GM19023 (cell line): ENCODE measurements around the gene CEP290.

Experiments used
- ATAC-seq: cut with Tn5 transposase; IDR thresholded peaks from one replicate; pipeline ENCODE4 v1.9.1; 2021; ENCODE audit warnings: mild to moderate bottlenecking, moderate library complexity; ENCODE audit not compliant: unreplicated experiment

CEP290 gene, protein sequence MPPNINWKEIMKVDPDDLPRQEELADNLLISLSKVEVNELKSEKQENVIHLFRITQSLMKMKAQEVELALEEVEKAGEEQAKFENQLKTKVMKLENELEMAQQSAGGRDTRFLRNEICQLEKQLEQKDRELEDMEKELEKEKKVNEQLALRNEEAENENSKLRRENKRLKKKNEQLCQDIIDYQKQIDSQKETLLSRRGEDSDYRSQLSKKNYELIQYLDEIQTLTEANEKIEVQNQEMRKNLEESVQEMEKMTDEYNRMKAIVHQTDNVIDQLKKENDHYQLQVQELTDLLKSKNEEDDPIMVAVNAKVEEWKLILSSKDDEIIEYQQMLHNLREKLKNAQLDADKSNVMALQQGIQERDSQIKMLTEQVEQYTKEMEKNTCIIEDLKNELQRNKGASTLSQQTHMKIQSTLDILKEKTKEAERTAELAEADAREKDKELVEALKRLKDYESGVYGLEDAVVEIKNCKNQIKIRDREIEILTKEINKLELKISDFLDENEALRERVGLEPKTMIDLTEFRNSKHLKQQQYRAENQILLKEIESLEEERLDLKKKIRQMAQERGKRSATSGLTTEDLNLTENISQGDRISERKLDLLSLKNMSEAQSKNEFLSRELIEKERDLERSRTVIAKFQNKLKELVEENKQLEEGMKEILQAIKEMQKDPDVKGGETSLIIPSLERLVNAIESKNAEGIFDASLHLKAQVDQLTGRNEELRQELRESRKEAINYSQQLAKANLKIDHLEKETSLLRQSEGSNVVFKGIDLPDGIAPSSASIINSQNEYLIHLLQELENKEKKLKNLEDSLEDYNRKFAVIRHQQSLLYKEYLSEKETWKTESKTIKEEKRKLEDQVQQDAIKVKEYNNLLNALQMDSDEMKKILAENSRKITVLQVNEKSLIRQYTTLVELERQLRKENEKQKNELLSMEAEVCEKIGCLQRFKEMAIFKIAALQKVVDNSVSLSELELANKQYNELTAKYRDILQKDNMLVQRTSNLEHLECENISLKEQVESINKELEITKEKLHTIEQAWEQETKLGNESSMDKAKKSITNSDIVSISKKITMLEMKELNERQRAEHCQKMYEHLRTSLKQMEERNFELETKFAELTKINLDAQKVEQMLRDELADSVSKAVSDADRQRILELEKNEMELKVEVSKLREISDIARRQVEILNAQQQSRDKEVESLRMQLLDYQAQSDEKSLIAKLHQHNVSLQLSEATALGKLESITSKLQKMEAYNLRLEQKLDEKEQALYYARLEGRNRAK (N-terminal part only)

DNA sequence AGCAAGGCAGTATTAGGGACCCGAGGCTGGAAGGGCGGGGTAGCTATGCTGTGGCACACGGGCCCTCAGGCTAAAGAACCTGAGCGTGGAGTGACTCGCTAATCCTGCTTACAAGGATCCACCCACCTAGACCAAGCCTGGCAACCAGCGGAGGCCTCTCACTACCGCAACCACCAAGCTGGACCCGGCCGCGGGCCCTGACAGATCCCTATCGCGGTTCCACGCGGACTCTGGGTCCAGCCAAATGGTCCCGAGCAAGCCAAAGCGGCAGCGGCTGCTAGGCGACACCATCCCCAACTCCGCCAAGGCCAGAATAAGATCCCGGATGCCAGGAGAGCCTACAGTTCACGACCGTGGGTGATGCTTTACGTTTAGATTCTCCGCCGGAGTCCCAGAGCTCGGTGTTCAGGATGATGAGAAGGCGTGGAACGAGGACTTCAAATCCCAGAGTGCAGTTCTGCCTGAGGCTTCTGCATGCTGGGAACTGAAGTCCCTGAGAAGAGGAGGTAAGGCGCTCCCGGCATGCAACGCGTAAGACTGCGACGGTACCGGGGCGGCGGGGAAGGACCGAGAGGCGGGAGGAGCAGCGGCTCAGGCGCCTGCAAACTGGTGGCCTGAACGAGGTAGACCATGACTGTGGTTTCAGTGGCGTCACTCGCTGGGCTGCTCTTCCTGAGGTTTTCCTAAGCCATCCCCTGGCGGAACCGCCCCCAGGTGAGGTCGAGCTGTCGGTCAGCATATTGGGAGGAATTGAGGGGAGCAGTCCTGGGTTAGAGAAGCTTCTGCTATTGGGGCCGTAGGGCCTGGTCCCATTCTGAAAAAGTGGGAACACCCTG is at the start of gene CEP290, which contains the start of gene TMTC3:
Gene CEP290 (minus strand): TSS at position 315 of the 836 bp plus-strand sequence. CDS start 781 bp downstream, outside the sequence.
Gene TMTC3 (plus strand): TSS at position 534 of the 836 bp plus-strand sequence. CDS start 6,009 bp downstream, outside the sequence.
- ATAC-seq, result peak; percentile 93

DNA sequence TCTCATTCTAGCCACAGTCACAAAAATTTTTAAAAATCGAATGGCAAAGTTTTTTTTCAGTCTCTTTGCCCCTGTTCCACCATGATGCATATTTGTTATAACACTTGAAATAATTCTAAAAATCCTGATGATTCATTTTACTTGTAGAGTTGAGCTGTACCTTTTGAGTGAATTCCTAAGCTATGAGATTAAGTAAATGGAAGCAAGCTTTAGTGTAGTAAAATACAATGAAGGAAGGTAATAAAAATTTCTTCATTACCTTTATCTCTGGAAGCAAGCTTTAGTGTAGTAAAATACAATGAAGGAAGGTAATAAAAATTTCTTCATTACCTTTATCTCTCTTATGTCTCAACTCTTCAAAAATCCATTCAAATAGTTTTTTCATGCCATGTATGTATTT is 46.3 kb upstream of the CEP290 start:
- ATAC-seq, result no peak

DNA sequence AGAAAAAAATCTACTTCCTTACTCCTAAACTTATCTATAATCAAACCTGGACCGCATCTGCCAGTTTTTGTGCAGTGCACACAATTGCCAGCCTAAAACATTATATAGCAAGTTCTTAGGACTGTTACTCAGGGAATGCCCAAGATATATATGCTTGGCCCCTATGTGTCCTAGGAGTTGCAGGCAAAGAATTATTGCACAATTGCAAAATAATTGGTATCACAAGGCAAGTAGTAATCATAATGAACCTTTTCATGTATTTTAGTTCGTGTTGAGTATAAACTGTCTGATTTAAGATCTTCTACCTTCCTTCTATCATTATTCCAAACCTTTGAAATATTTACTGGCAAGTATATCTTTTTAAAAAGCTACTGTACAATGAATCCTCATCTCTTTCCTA is 45.7 kb upstream of the CEP290 start:
- no peak for ATAC-seq

DNA sequence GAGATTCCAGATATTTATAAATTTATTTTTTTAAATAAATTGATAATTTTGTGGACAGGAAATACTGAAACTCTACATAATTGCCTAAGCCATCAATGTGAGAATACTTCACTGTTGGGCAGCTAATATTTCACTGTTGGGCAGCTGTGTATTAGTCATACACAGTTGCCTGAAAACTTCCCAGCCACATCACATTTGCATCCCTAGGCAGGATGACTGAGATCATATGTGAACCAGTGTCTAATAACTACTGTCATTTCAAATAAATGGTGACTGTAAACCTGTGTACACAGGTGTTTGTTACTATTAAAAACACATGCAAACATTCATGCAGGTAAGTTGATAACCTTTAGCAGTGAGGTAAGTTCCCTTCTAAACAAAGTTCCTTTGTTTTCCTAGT is 44.1 kb upstream of the CEP290 start:
- peak; percentile 80 for ATAC-seq

DNA sequence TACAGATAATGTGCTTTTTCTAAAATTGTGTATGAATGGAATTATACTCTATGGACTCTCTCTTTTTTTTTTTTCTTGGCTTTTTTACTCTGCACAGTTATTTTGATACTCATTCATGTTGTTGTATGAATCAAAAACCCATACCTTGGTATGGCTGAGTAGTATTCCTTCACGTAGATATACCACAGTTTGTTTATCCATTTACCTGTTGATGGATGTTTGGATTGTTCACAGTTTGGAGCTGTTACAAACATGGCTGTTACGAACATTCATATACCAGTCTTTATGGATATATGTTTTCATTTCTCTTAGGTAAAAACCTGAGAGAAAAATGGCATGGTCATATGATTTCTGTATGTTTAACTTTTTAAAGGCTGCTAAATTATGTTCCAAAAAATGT is 43.4 kb upstream of the CEP290 start:
- no peak for ATAC-seq

DNA sequence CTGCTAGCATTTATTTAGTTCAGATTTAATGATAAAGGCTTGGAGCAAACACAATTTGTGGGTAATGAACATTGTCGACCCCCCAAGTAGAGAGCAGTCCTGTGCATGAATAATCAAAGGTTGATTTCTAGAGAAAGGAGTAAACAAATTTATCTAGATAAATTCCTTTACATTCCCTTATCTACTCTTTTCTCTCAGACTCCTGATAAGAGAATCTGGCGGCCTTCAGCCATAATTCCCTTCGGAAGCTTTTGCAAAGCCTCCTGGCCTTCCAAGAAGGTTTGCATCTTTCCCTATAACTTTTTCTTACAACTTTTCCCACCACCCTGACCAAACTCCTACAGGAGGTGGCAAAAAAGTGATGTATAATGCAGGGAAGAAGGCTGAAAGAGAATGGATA is 42.3 kb upstream of the CEP290 start:
- ATAC-seq, result no peak

DNA sequence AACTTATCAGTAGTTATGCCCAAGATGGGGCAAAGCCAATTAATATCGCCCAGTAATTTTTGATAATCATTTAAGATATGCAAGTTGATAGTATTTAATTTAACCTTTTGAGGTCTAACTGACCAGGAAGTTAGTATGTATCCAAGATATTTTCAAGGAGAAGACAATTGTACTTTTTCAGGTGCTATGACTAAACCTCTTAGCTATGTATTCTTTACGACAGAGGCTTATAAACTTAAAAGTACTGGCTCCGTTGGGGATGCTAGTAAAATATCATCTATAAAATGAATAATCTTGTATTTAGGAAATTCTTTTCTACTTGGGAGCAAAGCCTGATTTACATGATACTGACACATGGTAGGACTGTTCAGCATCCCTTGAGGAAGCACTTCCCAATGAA is 40.5 kb upstream of the CEP290 start:
- ATAC-seq, result no peak

DNA sequence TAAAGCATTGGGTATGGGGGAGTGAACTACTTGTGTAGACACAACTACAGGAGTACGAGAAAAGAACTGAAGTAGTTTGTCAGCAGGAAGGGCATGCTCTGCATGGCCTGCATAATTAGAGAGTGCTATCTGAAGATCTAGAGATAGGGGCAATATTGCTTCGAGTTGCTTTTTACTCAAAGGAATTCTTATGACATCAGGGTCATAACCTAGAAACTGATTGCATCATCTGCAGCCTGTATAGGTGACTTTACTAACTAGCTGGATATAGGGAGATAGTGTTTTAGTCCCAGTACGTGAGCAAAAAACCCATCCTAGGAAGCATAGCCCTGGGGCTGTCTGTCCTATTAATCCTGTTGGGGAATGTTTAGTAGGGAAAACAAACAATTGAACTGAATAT is 40.0 kb upstream of the CEP290 start:
- ATAC-seq, result no peak

DNA sequence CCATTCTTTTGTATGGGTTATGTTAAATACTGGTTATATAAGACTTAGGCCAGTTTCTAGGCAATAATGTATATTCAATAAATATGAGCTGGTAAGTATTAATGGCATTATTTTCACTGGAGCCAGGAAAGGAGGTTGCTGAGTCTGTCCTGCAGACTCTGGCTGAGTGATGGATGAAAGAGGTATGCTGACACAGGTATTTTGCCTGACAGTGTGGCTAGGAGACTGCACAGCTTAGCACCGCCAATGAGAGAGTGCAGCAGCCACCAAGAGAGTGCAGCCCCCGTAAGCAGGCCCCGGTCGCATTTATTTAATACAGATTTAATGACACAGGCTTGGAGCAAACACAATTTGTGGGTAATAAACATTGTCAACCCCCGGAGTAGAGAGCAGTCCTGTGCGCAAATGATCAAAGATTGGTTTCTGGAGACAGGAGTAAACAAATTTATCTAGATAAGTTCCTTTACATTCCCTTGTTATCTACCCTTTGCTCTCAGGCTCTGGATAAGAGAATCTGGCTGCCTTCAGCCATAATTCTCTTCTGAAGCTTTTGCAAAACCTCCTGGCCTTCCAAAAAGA is 37.6 kb upstream of the CEP290 start:
- ATAC-seq, result no peak

DNA sequence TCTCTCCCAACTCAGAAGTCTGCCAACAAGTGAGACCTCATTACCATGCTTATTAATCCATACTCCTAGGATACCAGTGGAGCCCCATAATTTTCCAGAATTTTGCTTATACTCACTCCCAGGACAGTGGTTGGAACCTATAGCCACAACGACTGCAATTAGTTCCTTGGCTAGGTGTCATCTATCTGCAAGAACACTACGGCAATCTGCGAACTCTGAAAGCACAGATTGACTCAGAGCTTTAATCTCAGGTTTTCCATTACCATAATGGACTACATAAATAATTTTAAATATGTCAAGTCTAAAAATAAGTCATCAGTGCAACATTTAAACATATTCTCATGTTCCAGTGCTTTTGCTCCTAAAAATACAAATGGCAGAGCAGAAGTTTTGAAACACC is 33.7 kb upstream of the CEP290 start:
- no peak for ATAC-seq

DNA sequence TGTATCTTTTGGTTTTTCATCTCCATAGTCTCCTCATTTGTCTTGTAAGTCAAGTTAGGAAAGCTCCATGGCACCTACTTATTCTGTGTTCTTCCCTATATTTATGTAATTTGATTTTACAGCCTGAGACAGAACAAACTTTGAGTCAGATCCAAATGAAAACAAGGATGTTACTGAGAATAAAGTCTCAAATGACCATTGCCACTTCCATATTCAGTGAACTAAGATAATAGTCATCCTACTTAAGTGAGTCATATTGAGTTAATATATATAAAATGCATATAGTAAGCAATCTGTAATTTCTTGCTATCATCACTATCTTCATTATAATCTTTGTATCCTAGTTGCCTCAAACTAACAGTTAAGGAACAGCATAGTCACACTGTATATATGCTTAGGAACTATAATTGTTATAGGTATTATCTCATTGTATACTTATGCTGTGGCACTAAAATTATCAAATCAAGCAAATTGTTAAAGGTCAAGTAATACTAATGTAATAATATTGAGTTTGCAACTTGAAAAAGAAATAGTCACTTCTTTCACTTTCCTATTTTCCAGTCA is 31.0 kb upstream of the CEP290 start:
- ATAC-seq, result no peak

DNA sequence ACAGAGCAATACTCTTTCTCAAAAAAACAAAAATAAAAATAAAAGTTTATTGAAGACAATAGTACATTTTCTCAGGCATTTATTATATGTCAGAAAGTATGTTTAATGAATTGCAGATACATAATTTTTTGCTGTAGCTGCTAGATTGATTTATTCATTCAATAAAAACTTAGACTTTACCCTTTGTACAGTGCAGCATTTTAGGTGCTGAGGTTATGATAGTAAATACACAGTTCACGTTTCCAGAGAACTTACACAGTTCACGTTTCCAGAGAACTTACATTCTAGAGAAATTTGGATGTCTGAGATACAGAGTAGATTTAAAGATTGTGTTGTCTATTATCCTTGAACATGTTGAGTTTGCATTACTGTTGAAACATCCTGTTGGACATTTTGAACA is 25.5 kb upstream of the CEP290 start:
- no peak for ATAC-seq

DNA sequence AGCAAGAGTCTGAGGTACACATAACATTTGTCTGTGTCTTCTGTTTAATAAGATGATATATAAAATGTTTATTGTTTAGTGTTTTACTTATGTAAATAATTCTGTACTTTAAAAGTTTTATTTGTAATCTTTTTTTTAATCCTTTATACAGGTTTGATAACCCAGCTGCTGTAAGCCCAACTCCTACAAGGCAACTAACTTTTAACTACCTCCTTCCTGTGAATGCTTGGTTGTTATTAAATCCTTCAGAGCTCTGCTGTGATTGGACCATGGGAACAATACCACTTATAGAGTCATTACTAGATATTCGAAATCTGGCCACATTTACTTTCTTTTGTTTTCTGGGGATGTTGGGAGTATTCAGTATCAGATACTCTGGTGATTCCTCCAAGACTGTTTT is 24.3 kb upstream of the CEP290 start:
- ATAC-seq, result no peak

DNA sequence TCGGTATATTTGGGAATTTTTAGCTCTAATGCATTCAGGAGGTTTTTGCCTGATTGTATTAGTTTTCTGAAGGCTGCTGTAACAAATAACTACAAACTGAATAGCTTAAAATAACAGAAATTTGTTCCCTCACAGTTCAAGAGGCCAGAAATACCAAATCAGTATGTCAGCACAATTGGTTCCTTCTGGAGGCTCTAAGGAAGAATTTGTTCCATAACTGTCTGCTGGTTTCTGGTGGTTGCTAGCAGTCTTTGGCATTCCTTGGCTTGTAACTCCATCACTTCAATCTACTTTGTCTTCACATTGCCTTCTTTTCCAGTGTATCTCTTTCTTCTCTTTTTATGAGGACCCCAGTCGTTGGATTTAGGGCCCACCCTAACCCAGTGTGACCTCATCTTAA is 21.5 kb upstream of the CEP290 start:
- no peak for ATAC-seq

DNA sequence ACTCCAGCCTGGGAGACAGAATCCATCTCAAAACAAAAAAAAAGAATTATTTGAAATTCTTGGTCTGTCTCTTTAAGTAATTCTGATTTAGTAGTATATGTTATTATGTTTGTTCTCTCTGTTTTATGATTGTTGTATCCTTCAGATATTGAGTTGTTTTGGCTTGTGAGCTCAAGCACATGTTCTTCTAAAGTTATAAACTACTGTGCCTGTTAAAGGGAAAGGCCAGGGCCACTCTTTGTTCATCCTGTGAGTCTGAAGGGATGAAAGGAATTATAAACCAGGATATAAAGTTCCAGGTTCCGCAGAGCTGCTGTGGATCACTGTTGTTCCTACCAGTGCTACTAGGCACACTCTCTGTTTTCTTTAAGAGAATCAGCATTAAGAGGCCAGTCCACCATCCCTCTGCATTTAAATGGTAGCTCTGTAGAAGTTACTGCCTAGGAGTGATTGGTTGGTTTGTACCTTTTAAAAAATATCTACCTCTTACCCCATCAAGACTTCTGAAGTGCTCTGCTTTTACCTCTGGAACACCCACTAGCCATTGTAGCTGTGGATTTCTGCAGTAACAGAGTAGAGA is 14.3 kb upstream of the CEP290 start:
- ATAC-seq, result no peak

DNA sequence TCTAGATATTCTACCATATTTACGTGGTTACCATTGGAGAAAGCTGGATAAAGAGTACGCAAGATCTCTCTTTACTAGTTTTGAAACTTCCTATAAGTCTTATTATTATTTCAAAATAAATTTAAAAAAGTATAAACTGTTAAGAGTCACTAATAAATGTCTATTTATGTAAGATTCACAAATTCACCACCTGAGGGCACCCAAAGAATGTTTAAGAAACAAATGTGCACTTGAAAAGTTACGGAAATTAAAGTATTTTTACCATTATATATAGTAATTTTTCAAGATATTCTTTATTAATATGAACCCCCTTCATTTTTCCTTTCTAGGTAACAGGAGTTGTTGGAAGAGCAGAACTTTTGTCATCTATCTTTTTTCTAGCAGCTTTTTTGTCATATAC is 12.1 kb upstream of the CEP290 start:
- no peak for ATAC-seq

DNA sequence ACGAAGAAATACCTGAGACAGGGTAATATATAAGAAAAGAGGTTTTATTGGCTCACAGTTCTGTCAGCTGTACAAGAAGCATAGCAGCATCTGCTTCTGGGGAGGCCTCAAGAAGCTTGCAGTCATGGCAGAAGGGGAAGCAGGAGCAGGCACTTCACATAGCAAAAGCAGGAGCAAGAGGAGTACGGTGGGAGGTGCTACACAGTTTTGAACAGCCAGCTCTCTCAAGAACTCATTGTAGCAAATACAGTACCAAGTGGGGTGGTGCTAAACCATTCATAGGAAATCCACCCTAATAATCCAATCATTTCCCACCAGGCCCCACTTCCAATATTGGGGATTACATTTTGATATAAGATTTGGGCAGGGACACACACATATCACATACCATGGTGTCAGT is 8.2 kb upstream of the CEP290 start:
- ATAC-seq, result no peak

DNA sequence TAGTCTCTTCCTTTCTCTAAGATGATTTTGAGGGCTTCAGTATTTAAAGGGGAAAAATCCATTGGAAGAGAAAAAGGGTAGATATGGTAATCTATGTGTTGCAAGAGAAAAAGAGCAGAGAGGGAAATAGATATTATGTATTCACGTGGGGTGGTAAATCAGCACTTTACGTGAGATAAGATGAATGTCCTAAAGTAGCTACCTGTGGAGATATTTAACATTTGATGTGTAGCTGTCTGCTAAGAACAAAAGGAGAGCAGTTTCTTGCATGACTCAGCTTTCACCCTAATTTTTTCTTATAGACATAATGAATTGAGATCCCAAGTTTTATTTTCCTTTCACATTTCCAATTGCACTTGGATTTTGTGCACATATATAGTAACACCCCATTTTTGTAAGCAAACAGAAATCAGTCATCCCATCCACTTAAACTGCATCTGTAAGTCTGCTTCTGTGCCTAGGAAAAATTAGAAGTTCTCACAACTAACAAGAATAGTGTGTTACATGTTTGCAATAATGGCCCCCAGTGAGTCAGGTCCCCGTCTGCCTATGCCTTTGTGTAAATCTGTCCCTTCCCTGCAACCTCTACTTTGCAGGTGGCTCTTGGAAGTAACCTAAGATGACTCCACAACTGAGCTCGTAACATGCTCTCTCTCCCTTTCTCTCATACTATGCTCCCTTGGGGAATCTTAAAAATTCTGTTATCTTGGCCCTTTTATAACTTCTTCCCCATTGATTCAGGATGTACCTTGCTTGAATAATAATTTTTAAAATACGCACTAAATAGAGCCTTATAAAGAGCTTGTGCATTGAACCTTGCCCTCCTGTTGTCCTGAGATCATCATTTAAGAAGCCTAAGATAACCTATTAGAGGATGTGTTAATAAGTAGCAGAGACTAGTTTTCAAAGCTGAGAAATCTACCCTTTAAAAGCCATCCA is 3.9 kb upstream of the CEP290 start:
- no peak for ATAC-seq
